Measurements from ENCODE around the gene MRAP2. TPM values are rescaled to one million over a fixed set of nuclear protein-coding genes. Genes with fewer than 3 reads are reported as not detected.
"Not testable (repeated sequence)": the region's sequence is repeated elsewhere in the genome, so short reads cannot be mapped to it uniquely, and the experiment has no call there.

Gene MRAP2
- total RNA-seq, 1 donor, result not detected

GRCh38 chr6:84103029-84103428, 69.5 kb downstream of the MRAP2 start:
- H3K4me3 ChIP-seq (ENCODE audit: low read depth, low read length), result no peak overlapping the region
- DNase-seq (ENCODE audit: low read depth), result peak; percentile 16
- TF ChIP-seq, protein P1, sequence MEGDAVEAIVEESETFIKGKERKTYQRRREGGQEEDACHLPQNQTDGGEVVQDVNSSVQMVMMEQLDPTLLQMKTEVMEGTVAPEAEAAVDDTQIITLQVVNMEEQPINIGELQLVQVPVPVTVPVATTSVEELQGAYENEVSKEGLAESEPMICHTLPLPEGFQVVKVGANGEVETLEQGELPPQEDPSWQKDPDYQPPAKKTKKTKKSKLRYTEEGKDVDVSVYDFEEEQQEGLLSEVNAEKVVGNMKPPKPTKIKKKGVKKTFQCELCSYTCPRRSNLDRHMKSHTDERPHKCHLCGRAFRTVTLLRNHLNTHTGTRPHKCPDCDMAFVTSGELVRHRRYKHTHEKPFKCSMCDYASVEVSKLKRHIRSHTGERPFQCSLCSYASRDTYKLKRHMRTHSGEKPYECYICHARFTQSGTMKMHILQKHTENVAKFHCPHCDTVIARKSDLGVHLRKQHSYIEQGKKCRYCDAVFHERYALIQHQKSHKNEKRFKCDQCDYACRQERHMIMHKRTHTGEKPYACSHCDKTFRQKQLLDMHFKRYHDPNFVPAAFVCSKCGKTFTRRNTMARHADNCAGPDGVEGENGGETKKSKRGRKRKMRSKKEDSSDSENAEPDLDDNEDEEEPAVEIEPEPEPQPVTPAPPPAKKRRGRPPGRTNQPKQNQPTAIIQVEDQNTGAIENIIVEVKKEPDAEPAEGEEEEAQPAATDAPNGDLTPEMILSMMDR (IDR thresholded peaks at IDR 0.05; ENCODE audit: insufficient read depth, low read depth, low read length), result no peak

- not testable (repeated sequence) for DNase-seq (ENCODE audit: low read depth)
Measured at GRCh38 chr6:84105215-84105924, 71.8 kb downstream of the MRAP2 start.

GRCh38 chr6:84107495-84107894, 73.9 kb downstream of the MRAP2 start:
- DNase-seq (ENCODE audit: low read depth), result no peak
- TF ChIP-seq, protein P1 (IDR thresholded peaks at IDR 0.05; ENCODE audit: insufficient read depth, low read depth, low read length), result no peak
- no peak overlapping the region for H3K4me3 ChIP-seq (ENCODE audit: low read depth, low read length)

More at GRCh38 chr6:84105215-84105924, 71.8 kb downstream of the MRAP2 start:
- H3K4me3 ChIP-seq (ENCODE audit: low read depth, low read length), result not testable (repeated sequence)

GRCh38 chr6:84111351-84111750, 77.8 kb downstream of the MRAP2 start:
- not testable (repeated sequence) for DNase-seq (ENCODE audit: low read depth); H3K4me3 ChIP-seq (ENCODE audit: low read depth, low read length)

DNA sequence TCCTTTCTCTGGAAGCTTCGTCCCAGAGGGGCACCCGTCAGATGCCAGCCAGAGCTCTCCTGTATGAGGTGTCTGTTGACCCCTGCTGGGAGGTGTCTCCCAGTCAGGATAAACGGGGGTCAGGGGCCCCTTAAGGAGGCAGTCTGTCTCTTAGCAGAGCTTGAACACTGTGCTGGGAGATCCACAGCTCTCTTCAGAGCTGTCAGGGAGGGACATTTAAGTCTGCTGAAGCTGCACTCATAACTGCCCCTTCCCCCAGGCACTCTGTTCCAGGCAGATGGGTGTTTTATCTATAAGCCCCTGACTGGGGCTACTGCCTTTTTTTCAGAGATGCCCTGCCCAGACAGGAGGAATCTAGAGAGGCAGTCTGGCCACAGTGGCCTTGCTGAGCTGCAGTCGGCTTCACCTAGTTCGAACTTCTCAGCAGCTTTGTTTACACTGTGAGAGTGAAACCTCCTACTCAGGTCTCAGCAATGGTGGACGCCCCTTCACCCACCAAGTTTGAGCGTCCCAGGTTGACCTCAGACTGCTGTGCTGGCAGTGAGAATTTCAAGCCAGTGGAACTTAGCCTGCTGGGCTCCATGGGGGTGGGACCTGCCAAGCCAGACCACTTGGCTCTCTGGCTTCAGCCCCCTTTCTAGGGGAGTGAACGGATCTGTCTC, 81.5 kb downstream of the MRAP2 start:
- not testable (repeated sequence) for H3K4me3 ChIP-seq (ENCODE audit: low read depth, low read length); DNase-seq (ENCODE audit: low read depth)

GRCh38 chr6:84118191-84118590, 84.6 kb downstream of the MRAP2 start:
- TF ChIP-seq, protein P1 (IDR thresholded peaks at IDR 0.05; ENCODE audit: insufficient read depth, low read depth, low read length), result no peak
- no peak for DNase-seq (ENCODE audit: low read depth)

DNA sequence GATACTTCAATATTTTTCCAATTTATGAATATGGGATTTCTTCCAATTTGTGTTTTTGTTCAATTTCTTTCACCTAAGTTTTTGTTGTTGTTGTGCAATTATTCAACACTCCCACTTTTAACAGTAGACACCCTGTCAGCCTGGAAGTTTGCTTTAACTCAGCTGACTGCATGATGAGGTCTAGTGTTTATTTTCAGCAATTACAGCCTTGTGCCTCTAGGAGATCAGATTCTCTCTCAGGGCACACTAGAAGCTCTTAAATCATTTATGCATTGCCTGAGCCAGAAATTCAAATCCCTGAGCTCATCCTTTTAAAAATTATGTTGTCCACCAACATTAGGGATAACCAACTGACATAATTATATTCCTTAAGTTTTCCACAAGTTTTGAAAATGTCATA, 85.7 kb downstream of the MRAP2 start:
- TF ChIP-seq, protein P1 (IDR thresholded peaks at IDR 0.05; ENCODE audit: insufficient read depth, low read depth, low read length), result no peak
- peak; percentile 6 for DNase-seq (ENCODE audit: low read depth)
- no peak overlapping the region for H3K4me3 ChIP-seq (ENCODE audit: low read depth, low read length)

More at GRCh38 chr6:84118191-84118590, 84.6 kb downstream of the MRAP2 start:
- no peak overlapping the region for H3K4me3 ChIP-seq (ENCODE audit: low read depth, low read length)

GRCh38 chr6:84123186-84123585, 89.6 kb downstream of the MRAP2 start:
- DNase-seq (ENCODE audit: low read depth), result no peak
- no peak overlapping the region for H3K4me3 ChIP-seq (ENCODE audit: low read depth, low read length)
- TF ChIP-seq, protein P1 (IDR thresholded peaks at IDR 0.05; ENCODE audit: insufficient read depth, low read depth, low read length), result no peak

DNA sequence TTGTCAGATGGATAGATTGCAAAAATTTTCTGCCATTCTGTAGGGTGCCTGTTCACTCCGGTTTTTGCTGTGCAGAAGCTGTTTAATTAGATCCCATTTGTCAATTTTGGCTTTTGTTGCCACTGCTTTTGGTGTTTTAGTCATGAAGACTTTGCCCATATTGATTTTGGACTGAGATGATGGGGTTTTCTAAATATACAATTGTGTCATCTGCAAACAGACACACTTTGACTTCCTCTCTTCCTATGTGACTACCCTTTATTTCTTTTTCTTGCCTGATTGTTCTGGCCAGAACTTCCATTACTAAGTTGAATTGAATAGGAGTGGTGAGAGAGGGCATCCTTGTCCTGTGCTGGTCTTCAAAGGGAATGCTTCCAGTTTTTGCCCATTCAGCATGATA, 96.0 kb downstream of the MRAP2 start:
- H3K4me3 ChIP-seq (ENCODE audit: low read depth, low read length), result not testable (repeated sequence)

DNA sequence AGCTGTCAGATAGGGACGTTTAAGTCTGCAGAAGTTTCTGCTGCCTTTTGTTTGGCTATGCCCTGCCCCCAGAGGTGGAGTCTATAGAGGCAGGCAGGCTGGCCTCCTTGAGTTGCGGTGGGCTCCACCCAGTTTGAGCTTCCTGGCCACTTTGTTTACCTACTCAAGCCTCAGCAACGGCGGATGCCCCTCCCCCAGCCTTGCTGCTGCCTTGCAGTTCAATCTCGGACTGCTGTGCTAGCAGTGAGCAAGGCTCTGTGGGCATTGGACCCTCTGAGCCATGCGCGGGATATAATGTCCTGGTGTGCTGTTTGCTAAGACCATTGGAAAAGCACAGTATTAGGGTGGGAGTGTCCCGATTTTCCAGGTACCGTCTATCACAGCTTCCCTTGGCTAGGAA, 99.8 kb downstream of the MRAP2 start:
- DNase-seq (ENCODE audit: low read depth); H3K4me3 ChIP-seq (ENCODE audit: low read depth, low read length): not testable (repeated sequence)

More for the DNA sequence above, 96.0 kb downstream of the MRAP2 start:
- not testable (repeated sequence) for DNase-seq (ENCODE audit: low read depth)

All from fibroblast of villous mesenchyme (primary cell).